Mucosa of stomach (tissue), 1 donor: Measurements from ENCODE around the gene PTMA.

Experiments
- H3K27me3 ChIP-seq: one replicate; pipeline ENCODE4 v1.7.0; 2013; ENCODE audit warnings: mild to moderate bottlenecking, low read length; ENCODE audit not compliant: control insufficient read depth, insufficient read depth
- H3K36me3 ChIP-seq: one replicate; pipeline ENCODE4 v1.7.0; 2013; ENCODE audit warnings: low read length; ENCODE audit not compliant: control insufficient read depth, insufficient read depth
- H3K4me1 ChIP-seq: one replicate; pipeline ENCODE4 v1.7.0; 2013; ENCODE audit warnings: mild to moderate bottlenecking, low read length; ENCODE audit not compliant: control insufficient read depth, insufficient read depth
- H3K4me3 ChIP-seq: one replicate; pipeline ENCODE4 v1.7.0; 2013; ENCODE audit warnings: low read length
- H3K9ac ChIP-seq: one replicate; pipeline ENCODE4 v1.7.0; 2013; ENCODE audit warnings: mild to moderate bottlenecking, low read length, moderate library complexity
- H3K9me3 ChIP-seq: one replicate; pipeline ENCODE4 v1.7.0; 2013; ENCODE audit warnings: mild to moderate bottlenecking, low read length, moderate library complexity; ENCODE audit not compliant: control insufficient read depth
- donor health status: Pancreatic carcinoma.

PTMA gene

GRCh38 chr2:231680992-231681852 is 27.1 kb upstream of the PTMA start:
- Histone ChIP-seq H3K36me3 (no peaks in the 10 kb centered on the region), H3K9ac (peak overlapping the region; percentile 86), H3K4me1 (peaks cover 28% of the 10 kb centered on the region)

GRCh38 chr2:231682603-231683291 is 25.6 kb upstream of the PTMA start:
- H3K27me3 ChIP-seq = no peaks in the 10 kb centered on the region
- H3K36me3 ChIP-seq = no peaks in the 10 kb centered on the region
- peaks cover 28% of the 10 kb centered on the region for H3K4me1 ChIP-seq
- H3K4me3 ChIP-seq = no peak overlapping the region
- H3K9ac ChIP-seq = no peak overlapping the region
- no peaks in the 10 kb centered on the region for H3K9me3 ChIP-seq

More at GRCh38 chr2:231680992-231681852, 27.1 kb upstream of the PTMA start:
- no peaks in the 10 kb centered on the region for H3K9me3 ChIP-seq
- H3K27me3 ChIP-seq = no peaks in the 10 kb centered on the region
- peak overlapping the region; percentile 41 for H3K4me3 ChIP-seq

- H3K27me3 ChIP-seq = no peaks in the 10 kb centered on the region
- H3K4me1 ChIP-seq = peaks cover 28% of the 10 kb centered on the region
- H3K36me3 ChIP-seq = no peaks in the 10 kb centered on the region
- H3K9ac ChIP-seq = no peak overlapping the region
- no peak overlapping the region for H3K4me3 ChIP-seq
- no peaks in the 10 kb centered on the region for H3K9me3 ChIP-seq
Observed at GRCh38 chr2:231683292-231684235, 24.8 kb upstream of the PTMA start.

GRCh38 chr2:231684314-231685223 is 23.8 kb upstream of the PTMA start:
- Histone ChIP-seq H3K36me3 (no peaks in the 10 kb centered on the region), H3K4me3 (no peak overlapping the region), H3K9me3 (no peaks in the 10 kb centered on the region), H3K4me1 (peaks cover 28% of the 10 kb centered on the region), H3K27me3 (no peaks in the 10 kb centered on the region), H3K9ac (no peak overlapping the region)

- no peaks in the 10 kb centered on the region for H3K9me3 ChIP-seq
- no peaks in the 10 kb centered on the region for H3K27me3 ChIP-seq
- no peak overlapping the region for H3K9ac ChIP-seq
- peaks cover 19% of the 10 kb centered on the region for H3K4me1 ChIP-seq
- H3K36me3 ChIP-seq = no peaks in the 10 kb centered on the region
- no peak overlapping the region for H3K4me3 ChIP-seq
Observed at GRCh38 chr2:231685349-231686191, 22.8 kb upstream of the PTMA start.

GRCh38 chr2:231686192-231687100 is 21.9 kb upstream of the PTMA start:
- Histone ChIP-seq H3K9me3 (no peaks in the 10 kb centered on the region), H3K4me1 (peaks cover 15% of the 10 kb centered on the region), H3K4me3 (no peak overlapping the region), H3K27me3 (no peaks in the 10 kb centered on the region), H3K9ac (no peak overlapping the region), H3K36me3 (no peaks in the 10 kb centered on the region)

- Histone ChIP-seq H3K4me3 (no peak overlapping the region), H3K27me3 (no peaks in the 10 kb centered on the region), H3K36me3 (no peaks in the 10 kb centered on the region), H3K9ac (no peak overlapping the region), H3K9me3 (no peaks in the 10 kb centered on the region), H3K4me1 (peaks cover 8% of the 10 kb centered on the region)
Observed at GRCh38 chr2:231687133-231687852, 21.0 kb upstream of the PTMA start.

- Histone ChIP-seq H3K9ac (no peak overlapping the region), H3K4me3 (no peak overlapping the region), H3K36me3 (no peaks in the 10 kb centered on the region), H3K27me3 (no peaks in the 10 kb centered on the region), H3K9me3 (no peaks in the 10 kb centered on the region), H3K4me1 (peaks cover 5% of the 10 kb centered on the region)
Observed at GRCh38 chr2:231687961-231688360, 20.4 kb upstream of the PTMA start.

- no peaks in the 10 kb centered on the region for H3K36me3 ChIP-seq
- peaks cover 4% of the 10 kb centered on the region for H3K4me1 ChIP-seq
- H3K4me3 ChIP-seq = no peak overlapping the region
- H3K9me3 ChIP-seq = no peaks in the 10 kb centered on the region
- no peaks in the 10 kb centered on the region for H3K27me3 ChIP-seq
- H3K9ac ChIP-seq = no peak overlapping the region
Observed at GRCh38 chr2:231688719-231689118, 19.6 kb upstream of the PTMA start.
